Measurements from ENCODE around the gene BTAF1.
"Not testable (repeated sequence)": the region's sequence is repeated elsewhere in the genome, so short reads cannot be mapped to it uniquely, and the experiment has no call there.

The BTAF1 gene

GRCh38 chr10:92010047-92010735 is 86.6 kb downstream of the BTAF1 start:
- in situ Hi-C loops (cut with HindIII; ENCODE audit: low sequenced_read_pairs): no loop called here
- H3K4me3 ChIP-seq (ENCODE audit: low read depth, low read length): no peak overlapping the region
- DNase-seq (ENCODE audit: low read depth): no peak
- TF ChIP-seq CTCF (IDR thresholded peaks at IDR 0.05; ENCODE audit: low read depth, low read length, missing control alignments): no peak

GRCh38 chr10:92011560-92012214 is 88.1 kb downstream of the BTAF1 start:
- H3K4me3 ChIP-seq (ENCODE audit: low read depth, low read length): no peak overlapping the region
- in situ Hi-C loops (cut with HindIII; ENCODE audit: low sequenced_read_pairs): no loop called here
- DNase-seq (ENCODE audit: low read depth): peak; percentile 33
- TF ChIP-seq CTCF (IDR thresholded peaks at IDR 0.05; ENCODE audit: low read depth, low read length, missing control alignments): no peak

- in situ Hi-C loops (cut with HindIII; ENCODE audit: low sequenced_read_pairs): no loop called here
- no peak overlapping the region for H3K4me3 ChIP-seq (ENCODE audit: low read depth, low read length)
- no peak for TF ChIP-seq CTCF (IDR thresholded peaks at IDR 0.05; ENCODE audit: low read depth, low read length, missing control alignments)
- no peak for DNase-seq (ENCODE audit: low read depth)
These were observed 91.0 kb downstream of the BTAF1 start for GRCh38 chr10:92014620-92015019.

GRCh38 chr10:92024700-92025099 is 101.1 kb downstream of the BTAF1 start:
- H3K4me3 ChIP-seq (ENCODE audit: low read depth, low read length): no peak overlapping the region
- TF ChIP-seq CTCF (IDR thresholded peaks at IDR 0.05; ENCODE audit: low read depth, low read length, missing control alignments): no peak
- in situ Hi-C loops (cut with HindIII; ENCODE audit: low sequenced_read_pairs): no loop called here
- no peak for DNase-seq (ENCODE audit: low read depth)

- H3K4me3 ChIP-seq (ENCODE audit: low read depth, low read length); in situ Hi-C loops (cut with HindIII; ENCODE audit: low sequenced_read_pairs); DNase-seq (ENCODE audit: low read depth): not testable (repeated sequence)
These were observed 101.8 kb downstream of the BTAF1 start for GRCh38 chr10:92025340-92025739.

GRCh38 chr10:92027141-92027540 is 103.6 kb downstream of the BTAF1 start:
- no peak for DNase-seq (ENCODE audit: low read depth)
- in situ Hi-C loops (cut with HindIII; ENCODE audit: low sequenced_read_pairs): no loop called here
- no peak for TF ChIP-seq CTCF (IDR thresholded peaks at IDR 0.05; ENCODE audit: low read depth, low read length, missing control alignments)

GRCh38 chr10:92031580-92031979 is 108.0 kb downstream of the BTAF1 start:
- in situ Hi-C loops (cut with HindIII; ENCODE audit: low sequenced_read_pairs): no loop called here
- no peak for TF ChIP-seq CTCF (IDR thresholded peaks at IDR 0.05; ENCODE audit: low read depth, low read length, missing control alignments)
- DNase-seq (ENCODE audit: low read depth): no peak
- no peak overlapping the region for H3K4me3 ChIP-seq (ENCODE audit: low read depth, low read length)

More at GRCh38 chr10:92027141-92027540, 103.6 kb downstream of the BTAF1 start:
- no peak overlapping the region for H3K4me3 ChIP-seq (ENCODE audit: low read depth, low read length)

GRCh38 chr10:92033070-92033469 is 109.5 kb downstream of the BTAF1 start:
- in situ Hi-C loops (cut with HindIII; ENCODE audit: low sequenced_read_pairs); DNase-seq (ENCODE audit: low read depth); H3K4me3 ChIP-seq (ENCODE audit: low read depth, low read length): not testable (repeated sequence)
